Astrocyte (in vitro differentiated cells and primary cell): ENCODE results near the gene E2F2. TPM values are rescaled to one million over a fixed set of nuclear protein-coding genes. Genes with fewer than 3 reads are reported as not detected.
"Not testable (repeated sequence)": the region's sequence is repeated elsewhere in the genome, so short reads cannot be mapped to it uniquely, and the experiment has no call there.

ENCODE experiments used
- DNase-seq: peaks from one replicate; pipeline ENCODE4 v3.0.0-alpha.2; 2010; ENCODE audit warnings: low read depth
- FAIRE-seq: peaks from 2 replicates; lab custom pipeline; 2011; peaks lifted over from hg19 to GRCh38; lab: Jason Lieb, UNC
- H2AFZ ChIP-seq: 2 replicates; pipeline ENCODE4 v1.6.0; 2012; ENCODE audit warnings: low read depth, low read length, inconsistent platforms
- H3K27ac ChIP-seq: 2 replicates; pipeline ENCODE4 v1.5.1; 2011; ENCODE audit warnings: low read depth, low read length, inconsistent platforms
- H3K27me3 ChIP-seq: 2 replicates; pipeline ENCODE4 v1.6.0; 2011; ENCODE audit warnings: low read length, inconsistent platforms; ENCODE audit not compliant: insufficient read depth
- H3K36me3 ChIP-seq: 2 replicates; pipeline ENCODE4 v1.5.1; 2011; ENCODE audit warnings: low read length, inconsistent platforms; ENCODE audit not compliant: insufficient read depth
- H3K4me1 ChIP-seq: 2 replicates; pipeline ENCODE4 v1.5.1; 2011; ENCODE audit warnings: low read length, inconsistent platforms; ENCODE audit not compliant: insufficient read depth
- H3K4me2 ChIP-seq: 2 replicates; pipeline ENCODE4 v1.6.0; 2012; ENCODE audit warnings: low read length, inconsistent platforms
- H3K4me3 ChIP-seq: 2 replicates; pipeline ENCODE4 v1.5.1; 2011; ENCODE audit warnings: low read depth, mild to moderate bottlenecking, low read length, inconsistent platforms; ENCODE audit not compliant: insufficient read depth
- H3K79me2 ChIP-seq: 2 replicates; pipeline ENCODE4 v1.6.0; 2012; ENCODE audit warnings: mild to moderate bottlenecking, low read length, inconsistent platforms; ENCODE audit not compliant: insufficient read depth
- H3K9ac ChIP-seq: 2 replicates; pipeline ENCODE4 v1.6.0; 2012; ENCODE audit warnings: mild to moderate bottlenecking, low read length, inconsistent platforms
- H3K9me3 ChIP-seq: 2 replicates; pipeline ENCODE4 v1.5.1; 2012; ENCODE audit warnings: low read depth, mild to moderate bottlenecking, low read length, inconsistent platforms; ENCODE audit not compliant: insufficient read depth
- H4K20me1 ChIP-seq: 2 replicates; pipeline ENCODE4 v1.6.0; 2012; ENCODE audit warnings: low read length, inconsistent platforms; ENCODE audit not compliant: insufficient read depth
- H3K27ac Mint-ChIP-seq: one replicate; pipeline ENCODE4 v1.8.0; 2021; ENCODE audit warnings: mild to moderate bottlenecking, mixed read lengths; ENCODE audit not compliant: unreplicated experiment
- H3K27me3 Mint-ChIP-seq: one replicate; pipeline ENCODE4 v1.8.0; 2021; ENCODE audit warnings: low read depth, mixed read lengths; ENCODE audit not compliant: unreplicated experiment
- H3K36me3 Mint-ChIP-seq: one replicate; pipeline ENCODE4 v1.8.0; 2021; ENCODE audit warnings: low read depth, mixed read lengths; ENCODE audit not compliant: unreplicated experiment
- H3K4me1 Mint-ChIP-seq: one replicate; pipeline ENCODE4 v1.8.0; 2021; ENCODE audit warnings: low read depth, mixed read lengths; ENCODE audit not compliant: unreplicated experiment
- H3K4me3 Mint-ChIP-seq: one replicate; pipeline ENCODE4 v1.8.0; 2021; ENCODE audit warnings: mild to moderate bottlenecking, moderate library complexity, mixed read lengths; ENCODE audit not compliant: unreplicated experiment
- H3K9me3 Mint-ChIP-seq: one replicate; pipeline ENCODE4 v1.8.0; 2021; ENCODE audit warnings: mild to moderate bottlenecking, mixed read lengths; ENCODE audit not compliant: unreplicated experiment
- EZH2 ChIP-seq: IDR thresholded peaks from 2 replicates; pipeline ENCODE4 v1.6.1; 2012; ENCODE audit warnings: mild to moderate bottlenecking, low read length, inconsistent platforms; ENCODE audit not compliant: insufficient read depth
- total RNA-seq: library from RNA; stranded (reverse); gene quantifications from 2 replicates; pipeline ENCODE4 v1.2.1, GENCODE V29; 2021
- TF ChIP-seq, protein P1 (sequence below): IDR thresholded peaks from 2 replicates; pipeline ENCODE4 v1.5.1; 2011; ENCODE audit warnings: low read depth, mild to moderate bottlenecking, inconsistent platforms, low read length, moderate library complexity; ENCODE audit not compliant: insufficient read depth

The E2F2 gene
- total RNA-seq, 1 donor from 2014 or later, result 0.11 TPM

- Mint-ChIP-seq H3K9me3 (no peaks in the 10 kb centered on the region), H3K27ac (no peak overlapping the region), H3K4me3 (no peak overlapping the region), H3K27me3 (peaks cover 26% of the 10 kb centered on the region), H3K36me3 (no peaks in the 10 kb centered on the region), H3K4me1 (no peaks in the 10 kb centered on the region)
- H3K4me3 ChIP-seq, result no peak overlapping the region
- DNase-seq (no peak), FAIRE-seq (no peak)
- no peaks in the 10 kb centered on the region for H3K9me3 ChIP-seq
- peak overlapping the region; percentile 67 for H2AFZ ChIP-seq
- no peak overlapping the region for H3K4me2 ChIP-seq
- no peaks in the 10 kb centered on the region for H3K36me3 ChIP-seq
- TF ChIP-seq, protein P1, sequence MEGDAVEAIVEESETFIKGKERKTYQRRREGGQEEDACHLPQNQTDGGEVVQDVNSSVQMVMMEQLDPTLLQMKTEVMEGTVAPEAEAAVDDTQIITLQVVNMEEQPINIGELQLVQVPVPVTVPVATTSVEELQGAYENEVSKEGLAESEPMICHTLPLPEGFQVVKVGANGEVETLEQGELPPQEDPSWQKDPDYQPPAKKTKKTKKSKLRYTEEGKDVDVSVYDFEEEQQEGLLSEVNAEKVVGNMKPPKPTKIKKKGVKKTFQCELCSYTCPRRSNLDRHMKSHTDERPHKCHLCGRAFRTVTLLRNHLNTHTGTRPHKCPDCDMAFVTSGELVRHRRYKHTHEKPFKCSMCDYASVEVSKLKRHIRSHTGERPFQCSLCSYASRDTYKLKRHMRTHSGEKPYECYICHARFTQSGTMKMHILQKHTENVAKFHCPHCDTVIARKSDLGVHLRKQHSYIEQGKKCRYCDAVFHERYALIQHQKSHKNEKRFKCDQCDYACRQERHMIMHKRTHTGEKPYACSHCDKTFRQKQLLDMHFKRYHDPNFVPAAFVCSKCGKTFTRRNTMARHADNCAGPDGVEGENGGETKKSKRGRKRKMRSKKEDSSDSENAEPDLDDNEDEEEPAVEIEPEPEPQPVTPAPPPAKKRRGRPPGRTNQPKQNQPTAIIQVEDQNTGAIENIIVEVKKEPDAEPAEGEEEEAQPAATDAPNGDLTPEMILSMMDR, result no peak
- no peak for TF ChIP-seq EZH2
- H3K9ac ChIP-seq, result no peak overlapping the region
- H3K79me2 ChIP-seq, result no peaks in the 10 kb centered on the region
- H3K4me1 ChIP-seq, result no peaks in the 10 kb centered on the region
- H3K27ac ChIP-seq, result no peak overlapping the region
- no peaks in the 10 kb centered on the region for H4K20me1 ChIP-seq
- H3K27me3 ChIP-seq, result peaks cover 5% of the 10 kb centered on the region
These were observed 34.4 kb downstream of the E2F2 start for GRCh38 chr1:23496490-23497181.

DNA sequence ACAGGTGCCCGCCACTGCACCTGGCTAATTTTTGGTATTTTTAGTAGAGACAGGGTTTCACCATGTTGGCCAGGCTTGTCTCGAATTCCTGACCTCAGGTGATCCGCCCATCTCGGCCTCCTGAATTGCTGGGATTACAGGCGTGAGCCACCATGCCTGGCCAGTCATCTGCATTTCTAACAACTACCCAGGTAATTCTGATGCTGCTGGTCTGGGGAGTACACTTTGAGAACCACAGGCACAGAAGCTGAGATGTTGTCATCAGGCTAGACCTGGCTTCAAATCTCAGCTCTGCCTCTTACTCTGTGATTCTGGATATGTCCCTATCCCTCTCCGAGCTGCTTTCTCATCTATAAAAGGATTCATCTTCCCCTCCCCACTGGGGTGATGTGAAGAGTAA is 36.2 kb downstream of the E2F2 start:
- not testable (repeated sequence) for DNase-seq, H3K9me3 ChIP-seq, H3K4me3 ChIP-seq, H3K36me3 ChIP-seq, H3K4me3 Mint-ChIP-seq, H2AFZ ChIP-seq, H3K4me1 Mint-ChIP-seq, H4K20me1 ChIP-seq, FAIRE-seq, H3K27ac ChIP-seq, H3K36me3 Mint-ChIP-seq, H3K9ac ChIP-seq, H3K27ac Mint-ChIP-seq, H3K4me2 ChIP-seq, H3K4me1 ChIP-seq, H3K9me3 Mint-ChIP-seq, H3K27me3 ChIP-seq, H3K79me2 ChIP-seq
- H3K27me3 Mint-ChIP-seq, result peaks cover 35% of the 10 kb centered on the region

DNA sequence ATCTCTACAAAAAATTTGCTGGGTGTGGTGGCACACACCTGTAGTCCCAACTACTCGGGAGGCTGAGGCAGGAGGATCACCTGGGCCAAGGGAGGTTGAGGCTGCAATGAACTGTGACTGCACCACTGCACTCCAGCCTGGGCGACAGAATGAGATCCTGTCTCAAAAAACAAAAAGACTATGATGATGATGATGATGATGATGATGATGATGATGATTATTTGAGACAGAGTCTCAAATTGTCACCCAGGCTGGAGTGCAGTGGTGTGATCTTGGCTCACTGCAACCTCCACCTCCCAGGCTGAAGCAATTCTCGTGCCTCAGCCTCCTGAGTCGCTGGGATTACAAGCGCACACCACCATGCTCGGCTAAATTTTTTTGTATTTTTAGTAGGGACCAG is 38.3 kb downstream of the E2F2 start:
- FAIRE-seq, H3K79me2 ChIP-seq, H3K9me3 Mint-ChIP-seq, H3K4me1 Mint-ChIP-seq, H3K4me3 Mint-ChIP-seq, H3K36me3 ChIP-seq, DNase-seq, H3K27ac ChIP-seq, H3K4me2 ChIP-seq, H4K20me1 ChIP-seq, H3K4me1 ChIP-seq, H3K9ac ChIP-seq, H2AFZ ChIP-seq, H3K27ac Mint-ChIP-seq, H3K27me3 ChIP-seq, H3K9me3 ChIP-seq, H3K4me3 ChIP-seq, H3K36me3 Mint-ChIP-seq: not testable (repeated sequence)
- peaks cover 45% of the 10 kb centered on the region for H3K27me3 Mint-ChIP-seq
